Endothelial cell (in vitro differentiated cells): ENCODE results near the gene CUL4A. TPM values are rescaled to one million over a fixed set of nuclear protein-coding genes. Genes with fewer than 3 reads are reported as not detected.

Experiments used
- DNase-seq: peaks from one replicate; pipeline ENCODE4 v3.0.0; 2021; ENCODE audit warnings: low spot score
- H3K27ac Mint-ChIP-seq: one replicate; pipeline ENCODE4 v1.8.0; 2021; ENCODE audit warnings: mixed read lengths, inconsistent platforms; ENCODE audit not compliant: unreplicated experiment
- H3K27me3 Mint-ChIP-seq: one replicate; pipeline ENCODE4 v1.8.0; 2021; ENCODE audit warnings: mild to moderate bottlenecking, moderate library complexity, mixed read lengths, inconsistent platforms; ENCODE audit not compliant: unreplicated experiment
- H3K36me3 Mint-ChIP-seq: one replicate; pipeline ENCODE4 v1.8.0; 2021; ENCODE audit warnings: mild to moderate bottlenecking, low read depth, mixed read lengths, inconsistent platforms; ENCODE audit not compliant: unreplicated experiment
- H3K4me1 Mint-ChIP-seq: one replicate; pipeline ENCODE4 v1.8.0; 2021; ENCODE audit warnings: mild to moderate bottlenecking, mixed read lengths, inconsistent platforms; ENCODE audit not compliant: unreplicated experiment
- H3K4me3 Mint-ChIP-seq: one replicate; pipeline ENCODE4 v1.8.0; 2021; ENCODE audit warnings: mild to moderate bottlenecking, mixed read lengths, inconsistent platforms; ENCODE audit not compliant: unreplicated experiment
- H3K9me3 Mint-ChIP-seq: one replicate; pipeline ENCODE4 v1.8.0; 2021; ENCODE audit warnings: mixed read lengths, inconsistent platforms; ENCODE audit not compliant: unreplicated experiment
- CTCF ChIP-seq: fragments of 200-600 bp; sonication (generic); IDR thresholded peaks from one replicate; pipeline ENCODE4 v1.5.0; 2021; ENCODE audit warnings: antibody characterized with exemption; ENCODE audit not compliant: unreplicated experiment
- total RNA-seq: library from RNA; stranded (reverse); fragmentation: NEBNext Ultra II Directional; extraction: Animal tissue kit (Norgen Biotek cat#: 25700); gene quantifications from one replicate; pipeline ENCODE4 v1.2.1, GENCODE V29; 2021; ENCODE audit not compliant: unreplicated experiment

Gene CUL4A
- total RNA-seq, 1 donor from 2014 or later: 55.8 TPM

- Mint-ChIP-seq H3K36me3 (peaks cover 25% of the 10 kb centered on the region), H3K27me3 (peaks cover 5% of the 10 kb centered on the region)
- no peak for DNase-seq
Measured at GRCh38 chr13:113187883-113188665, 21.3 kb upstream of the CUL4A start.

GRCh38 chr13:113190181-113190580, 19.2 kb upstream of the CUL4A start:
- H3K36me3 Mint-ChIP-seq: peaks cover 30% of the 10 kb centered on the region
- no peak overlapping the region for H3K4me3 Mint-ChIP-seq
- peaks cover 5% of the 10 kb centered on the region for H3K27me3 Mint-ChIP-seq
- no peaks in the 10 kb centered on the region for H3K9me3 Mint-ChIP-seq
- no peak for TF ChIP-seq CTCF
- H3K4me1 Mint-ChIP-seq: peaks cover 23% of the 10 kb centered on the region
- peak overlapping the region; percentile 94 for H3K27ac Mint-ChIP-seq
- DNase-seq: no peak

More at GRCh38 chr13:113187883-113188665, 21.3 kb upstream of the CUL4A start:
- H3K4me3 Mint-ChIP-seq: peak overlapping the region; percentile 16
- no peaks in the 10 kb centered on the region for H3K9me3 Mint-ChIP-seq
- peaks cover 26% of the 10 kb centered on the region for H3K4me1 Mint-ChIP-seq
- no peak overlapping the region for H3K27ac Mint-ChIP-seq
- no peak for TF ChIP-seq CTCF

GRCh38 chr13:113192279-113192678, 17.1 kb upstream of the CUL4A start:
- Mint-ChIP-seq H3K36me3 (peaks cover 27% of the 10 kb centered on the region), H3K4me3 (no peak overlapping the region), H3K27me3 (peaks cover 3% of the 10 kb centered on the region), H3K4me1 (peaks cover 18% of the 10 kb centered on the region), H3K9me3 (no peaks in the 10 kb centered on the region), H3K27ac (no peak overlapping the region)
- no peak for TF ChIP-seq CTCF
- DNase-seq: no peak

- no peak for DNase-seq
- peaks cover 29% of the 10 kb centered on the region for H3K36me3 Mint-ChIP-seq
- peaks cover 18% of the 10 kb centered on the region for H3K4me1 Mint-ChIP-seq
- H3K27ac Mint-ChIP-seq: no peak overlapping the region
- TF ChIP-seq CTCF: no peak
- peaks cover 2% of the 10 kb centered on the region for H3K27me3 Mint-ChIP-seq
- H3K9me3 Mint-ChIP-seq: no peaks in the 10 kb centered on the region
- H3K4me3 Mint-ChIP-seq: no peak overlapping the region
Measured at GRCh38 chr13:113192902-113193301, 16.5 kb upstream of the CUL4A start.

GRCh38 chr13:113195360-113195759, 14.1 kb upstream of the CUL4A start:
- no peak for DNase-seq
- H3K9me3 Mint-ChIP-seq: no peaks in the 10 kb centered on the region
- no peak overlapping the region for H3K4me3 Mint-ChIP-seq
- H3K4me1 Mint-ChIP-seq: peaks cover 9% of the 10 kb centered on the region
- TF ChIP-seq CTCF: no peak
- peak overlapping the region; percentile 21 for H3K27ac Mint-ChIP-seq
- peaks cover 2% of the 10 kb centered on the region for H3K27me3 Mint-ChIP-seq
- peaks cover 21% of the 10 kb centered on the region for H3K36me3 Mint-ChIP-seq
